Limb (tissue), 2 donors: ENCODE results near the gene LETM1.
A peak's percentile ranks its signal among the peaks of the same experiment; 100 is the strongest.

Source experiments
- DNase-seq, 2 donors: peaks; one replicate each; pipeline ENCODE4 v3.0.0-alpha.2; 2016; ENCODE audit errors: extremely low spot score in 2 of 2

Gene LETM1

GRCh38 chr4:1795299-1796195 is 60.4 kb downstream of the LETM1 start:
- DNase-seq = no peak

GRCh38 chr4:1794809-1795298 is 61.1 kb downstream of the LETM1 start:
- no peak for DNase-seq

GRCh38 chr4:1793940-1794808 is 61.8 kb downstream of the LETM1 start:
- DNase-seq = no peak

- peak in 1 of 2 donors; percentile 71 for DNase-seq
Measured at GRCh38 chr4:1793496-1793840, 62.5 kb downstream of the LETM1 start.

- peak; percentile 24 to 73 for DNase-seq
Measured at GRCh38 chr4:1792832-1793495, 63.0 kb downstream of the LETM1 start, which contains the start of gene FGFR3. TSS of gene FGFR3 (plus strand) at chr4:1793293. CDS start at chr4:1793935, 642 bp downstream.

GRCh38 chr4:1792158-1792831 is 63.7 kb downstream of the LETM1 start:
- DNase-seq = no peak

- DNase-seq = no peak
Measured at GRCh38 chr4:1790005-1790404, 66.0 kb downstream of the LETM1 start.

- DNase-seq = no peak
Measured at GRCh38 chr4:1789552-1789951, 66.4 kb downstream of the LETM1 start.

- no peak for DNase-seq
Measured at GRCh38 chr4:1788254-1788973, 67.5 kb downstream of the LETM1 start.

GRCh38 chr4:1787411-1788077 is 68.4 kb downstream of the LETM1 start:
- no peak for DNase-seq

- DNase-seq = no peak
Measured at GRCh38 chr4:1786544-1787362, 69.2 kb downstream of the LETM1 start.

GRCh38 chr4:1785592-1785991 is 70.4 kb downstream of the LETM1 start:
- DNase-seq = no peak

GRCh38 chr4:1784789-1785591 is 71.0 kb downstream of the LETM1 start:
- DNase-seq = no peak

GRCh38 chr4:1784395-1784788 is 71.6 kb downstream of the LETM1 start:
- DNase-seq = no peak

- no peak for DNase-seq
Measured at GRCh38 chr4:1783970-1784369, 72.0 kb downstream of the LETM1 start.

- no peak for DNase-seq
Measured at GRCh38 chr4:1783015-1783414, 72.9 kb downstream of the LETM1 start.

- DNase-seq = no peak
Measured at GRCh38 chr4:1780435-1780834, 75.5 kb downstream of the LETM1 start.
